NCI-H1436 (cell line): ENCODE results near the gene REV1.
"Not testable (repeated sequence)": the region's sequence is repeated elsewhere in the genome, so short reads cannot be mapped to it uniquely, and the experiment has no call there.

ENCODE experiments used
- DNase-seq: peaks from one replicate; lab custom pipeline; 2025; lab: John Stamatoyannopoulos, UW

REV1 gene

GRCh38 chr2:99485824-99486223, 4.0 kb downstream of the REV1 start:
- no peak for DNase-seq

- DNase-seq: no peak
Observed at GRCh38 chr2:99485411-99485810, 4.4 kb downstream of the REV1 start.

GRCh38 chr2:99484205-99484604, 5.6 kb downstream of the REV1 start:
- no peak for DNase-seq

- DNase-seq: no peak
Observed at GRCh38 chr2:99481941-99482340, 7.9 kb downstream of the REV1 start.

GRCh38 chr2:99481527-99481926, 8.3 kb downstream of the REV1 start:
- DNase-seq: no peak

GRCh38 chr2:99480390-99480789, 9.4 kb downstream of the REV1 start:
- DNase-seq: no peak

GRCh38 chr2:99478632-99479031, 11.2 kb downstream of the REV1 start:
- DNase-seq: no peak

- no peak for DNase-seq
Observed at GRCh38 chr2:99477054-99477453, 12.8 kb downstream of the REV1 start.

GRCh38 chr2:99476629-99477028, 13.2 kb downstream of the REV1 start:
- DNase-seq: no peak

- DNase-seq: not testable (repeated sequence)
Observed at GRCh38 chr2:99475095-99475494, 14.7 kb downstream of the REV1 start.

GRCh38 chr2:99473518-99474083, 16.2 kb downstream of the REV1 start:
- DNase-seq: no peak

GRCh38 chr2:99472600-99472960, 17.2 kb downstream of the REV1 start:
- no peak for DNase-seq

- DNase-seq: no peak
Observed at GRCh38 chr2:99471654-99472599, 17.9 kb downstream of the REV1 start.

- no peak for DNase-seq
Observed at GRCh38 chr2:99470957-99471356, 18.9 kb downstream of the REV1 start.

- not testable (repeated sequence) for DNase-seq
Observed at GRCh38 chr2:99470459-99470858, 19.4 kb downstream of the REV1 start.

- no peak for DNase-seq
Observed at GRCh38 chr2:99469394-99469793, 20.4 kb downstream of the REV1 start.

- no peak for DNase-seq
Observed at GRCh38 chr2:99468155-99468554, 21.7 kb downstream of the REV1 start.

GRCh38 chr2:99467390-99467789, 22.4 kb downstream of the REV1 start:
- DNase-seq: no peak

GRCh38 chr2:99461828-99462483, 27.9 kb downstream of the REV1 start:
- DNase-seq: no peak

GRCh38 chr2:99458529-99458928, 31.3 kb downstream of the REV1 start:
- DNase-seq: no peak

- no peak for DNase-seq
Observed at GRCh38 chr2:99451686-99452085, 38.1 kb downstream of the REV1 start.

GRCh38 chr2:99451280-99451679, 38.5 kb downstream of the REV1 start:
- DNase-seq: no peak

- no peak for DNase-seq
Observed at GRCh38 chr2:99450199-99450598, 39.6 kb downstream of the REV1 start.
